ENCODE measurements around the gene SUN5. TPM values are rescaled to one million over a fixed set of nuclear protein-coding genes. Genes with fewer than 3 reads are reported as not detected.

The SUN5 gene
- total RNA-seq, 1 experiment from 2014 or later = not detected

- no peak within 1 kb of the TSS for H3K4ac ChIP-seq (ENCODE audit: low read depth, low read length)
- H3K56ac ChIP-seq (ENCODE audit: insufficient read length, low read depth, low read length) = no peak within 1 kb of the TSS
- no peaks in the 10 kb centered on the region for H3K4me1 Mint-ChIP-seq
- H3K4me1 ChIP-seq (ENCODE audit: insufficient read depth, low read length) = no peaks in the 10 kb centered on the region
- no peak within 1 kb of the TSS for H3K27ac ChIP-seq (ENCODE audit: insufficient read length, low read depth, low read length)
- H3K79me2 ChIP-seq (ENCODE audit: insufficient read depth, low read length) = no peaks in the 10 kb centered on the region
- no peak within 1 kb of the TSS for H4K8ac ChIP-seq (replicated peaks; ENCODE audit: insufficient read length, low read depth, low read length)
- no peak for TF ChIP-seq CTCF (conservative IDR thresholded peaks at IDR 0.05)
- no peak within 1 kb of the TSS for H3T11ph ChIP-seq (ENCODE audit: low read length)
- no peaks in the 10 kb centered on the region for H3K79me1 ChIP-seq (ENCODE audit: insufficient read depth, low read depth, low read length, poor library complexity, severe bottlenecking)
- no peak within 1 kb of the TSS for H3K23ac ChIP-seq (ENCODE audit: insufficient read length, low read depth, low read length)
- no peak within 1 kb of the TSS for H3K9ac ChIP-seq (ENCODE audit: extremely low read depth, insufficient read length, low read length)
- H3K23me2 ChIP-seq (ENCODE audit: insufficient read length, low read depth, low read length, poor library complexity, severe bottlenecking) = no peaks in the 10 kb centered on the region
- H3K14ac ChIP-seq (ENCODE audit: insufficient read depth, low read length) = no peak within 1 kb of the TSS
- H3K9me3 Mint-ChIP-seq = peaks cover 5% of the 10 kb centered on the region in 2 experiments; a peak in 3 of 5 replicates
- no peak within 1 kb of the TSS for H4K5ac ChIP-seq (ENCODE audit: insufficient read length, low read depth, low read length)
- H3K27me3 ChIP-seq (ENCODE audit: insufficient read depth, low read length) = no peaks in the 10 kb centered on the region
- H2BK120ac ChIP-seq (ENCODE audit: low read depth, low read length, poor library complexity, severe bottlenecking) = no peak within 1 kb of the TSS
- H3K18ac ChIP-seq (ENCODE audit: insufficient read length, low read depth, low read length) = no peak within 1 kb of the TSS
- no peak within 1 kb of the TSS for H3K4me3 Mint-ChIP-seq
- no peak within 1 kb of the TSS for H3K4me2 ChIP-seq (ENCODE audit: insufficient read depth, insufficient read length, low read length)
- H2BK12ac ChIP-seq (ENCODE audit: insufficient read length, low read depth, low read length) = no peak within 1 kb of the TSS
- peaks cover 0 to 4% (median 0%) of the 10 kb centered on the region in 3 experiments; a peak in 3 of 7 replicates for H3K36me3 Mint-ChIP-seq (ENCODE audit: insufficient read depth in 1 of 3, low read depth in 3 of 3)
- H2BK5ac ChIP-seq (ENCODE audit: insufficient read length, low read length) = no peak within 1 kb of the TSS
- H3K27ac Mint-ChIP-seq = no peak within 1 kb of the TSS; a peak in 1 of 7 replicates
- H2BK15ac ChIP-seq (ENCODE audit: low read depth, low read length) = no peak within 1 kb of the TSS
- H2AK5ac ChIP-seq (ENCODE audit: insufficient read length, low read length) = no peak within 1 kb of the TSS
- no peak within 1 kb of the TSS for H4K91ac ChIP-seq (ENCODE audit: insufficient read length, low read depth, low read length)
- no peak for DNase-seq
- no peaks in the 10 kb centered on the region for H3K9me3 ChIP-seq (ENCODE audit: control insufficient read depth, low read depth, low read length)
- no CpG with 5 or more reads among the region's 11 CpGs for WGBS (ENCODE audit: extremely low coverage, insufficient read length, low lambda C conversion rate)
- H2BK20ac ChIP-seq (ENCODE audit: low read depth, low read length, poor library complexity, severe bottlenecking) = no peak within 1 kb of the TSS
- H3K27me3 Mint-ChIP-seq (ENCODE audit: low read depth) = peaks cover 2% of the 10 kb centered on the region
- no peaks in the 10 kb centered on the region for H4K20me1 ChIP-seq (ENCODE audit: control insufficient read depth, insufficient read depth, insufficient read length)
- H2AFZ ChIP-seq (ENCODE audit: low read length) = no peak within 1 kb of the TSS
Measured at GRCh38 chr20:33007376-33008335, 3.4 kb upstream of the SUN5 start, which contains the start of gene BPIFB2. Gene BPIFB2, plus strand, starts transcription at chr20:33007704. Its CDS starts 871 bp downstream, at chr20:33008575.
